ENCODE data around the gene SLC49A3.

- no peak for TF ChIP-seq POLR2A (IDR thresholded peaks at IDR 0.05; ENCODE audit: low read length)
- no peak for TF ChIP-seq GATA1 (IDR thresholded peaks at IDR 0.05; ENCODE audit: low read depth, low read length)
Observed at GRCh38 chr4:666822-667544, 22.0 kb downstream of the SLC49A3 start.

Measured in erythroblast (primary cell).